ENCODE measurements around the gene NME2.

NME2 gene

GRCh38 chr17:51200846-51201245, 34.6 kb downstream of the NME2 start:
- DNase-seq (ENCODE audit: low read depth, low spot score) = no peak

GRCh38 chr17:51203838-51204237, 37.6 kb downstream of the NME2 start:
- no peak for DNase-seq (ENCODE audit: low read depth, low spot score)

- DNase-seq (ENCODE audit: low read depth, low spot score) = no peak
These were observed 48.7 kb downstream of the NME2 start for GRCh38 chr17:51214920-51215319.

- no peak for DNase-seq (ENCODE audit: low read depth, low spot score)
These were observed 51.7 kb downstream of the NME2 start for GRCh38 chr17:51217946-51218345.

- DNase-seq (ENCODE audit: low read depth, low spot score) = no peak
These were observed 55.1 kb downstream of the NME2 start for GRCh38 chr17:51221322-51221721.
